Activated naive CD8-positive, alpha-beta T cell treated with anti-CD3 and anti-CD28 coated beads, Interleukin-2, amount 50 U/mL, for 16 hours (primary cell): ENCODE results near the gene SMARCA4.
"Not testable (repeated sequence)": the region's sequence is repeated elsewhere in the genome, so short reads cannot be mapped to it uniquely, and the experiment has no call there.

Experiments used
- DNase-seq: peaks from one replicate; pipeline ENCODE4 v3.0.0-alpha.2; 2020; ENCODE audit warnings: low read depth, low spot score

The SMARCA4 gene

DNA sequence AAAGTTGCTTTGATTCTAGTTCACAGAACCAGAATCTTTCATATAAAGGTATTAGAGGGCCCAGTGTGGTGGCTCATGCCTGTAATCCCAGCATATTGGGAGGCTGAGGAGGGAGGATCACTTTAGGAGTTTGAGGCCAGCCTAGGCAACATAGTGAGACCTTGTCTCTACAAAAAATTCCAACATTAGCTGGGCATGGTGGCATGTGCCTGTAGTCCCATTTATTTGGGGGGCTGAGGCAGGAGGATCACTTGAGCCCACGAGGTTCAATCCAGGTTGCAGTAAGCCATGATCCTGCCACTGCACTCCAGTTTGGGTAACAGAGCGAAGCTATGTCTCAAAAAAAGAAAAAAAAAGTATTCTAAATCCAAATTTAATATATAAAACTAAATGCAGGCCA, 137.5 kb downstream of the SMARCA4 start:
- DNase-seq, result no peak

GRCh38 chr19:11098861-11099260, 138.0 kb downstream of the SMARCA4 start:
- no peak for DNase-seq

- DNase-seq, result no peak
These were observed 139.2 kb downstream of the SMARCA4 start for GRCh38 chr19:11100049-11100448.

DNA sequence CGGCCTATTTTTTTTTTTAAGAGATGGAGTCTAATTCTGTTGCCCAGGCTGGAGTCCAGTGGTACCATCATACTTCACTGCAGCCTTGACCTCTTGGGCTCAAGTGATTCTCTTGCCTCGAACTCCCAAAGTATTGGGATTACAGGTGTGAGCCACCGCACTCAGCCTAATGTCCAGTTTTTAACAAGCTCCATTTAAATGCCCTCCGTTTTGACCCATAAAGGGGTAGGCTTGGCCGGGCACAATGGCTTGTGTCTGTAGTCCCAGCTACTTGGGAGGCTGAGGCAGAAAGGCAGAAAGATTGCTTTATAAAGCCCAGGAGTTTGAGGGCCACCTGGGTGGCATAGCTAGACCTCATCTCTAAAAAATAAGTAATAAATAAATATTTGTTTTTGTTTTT, 140.2 kb downstream of the SMARCA4 start:
- no peak for DNase-seq

GRCh38 chr19:11102944-11103343, 142.1 kb downstream of the SMARCA4 start:
- DNase-seq, result no peak

- DNase-seq, result not testable (repeated sequence)
These were observed 142.8 kb downstream of the SMARCA4 start for GRCh38 chr19:11103667-11104066.

DNA sequence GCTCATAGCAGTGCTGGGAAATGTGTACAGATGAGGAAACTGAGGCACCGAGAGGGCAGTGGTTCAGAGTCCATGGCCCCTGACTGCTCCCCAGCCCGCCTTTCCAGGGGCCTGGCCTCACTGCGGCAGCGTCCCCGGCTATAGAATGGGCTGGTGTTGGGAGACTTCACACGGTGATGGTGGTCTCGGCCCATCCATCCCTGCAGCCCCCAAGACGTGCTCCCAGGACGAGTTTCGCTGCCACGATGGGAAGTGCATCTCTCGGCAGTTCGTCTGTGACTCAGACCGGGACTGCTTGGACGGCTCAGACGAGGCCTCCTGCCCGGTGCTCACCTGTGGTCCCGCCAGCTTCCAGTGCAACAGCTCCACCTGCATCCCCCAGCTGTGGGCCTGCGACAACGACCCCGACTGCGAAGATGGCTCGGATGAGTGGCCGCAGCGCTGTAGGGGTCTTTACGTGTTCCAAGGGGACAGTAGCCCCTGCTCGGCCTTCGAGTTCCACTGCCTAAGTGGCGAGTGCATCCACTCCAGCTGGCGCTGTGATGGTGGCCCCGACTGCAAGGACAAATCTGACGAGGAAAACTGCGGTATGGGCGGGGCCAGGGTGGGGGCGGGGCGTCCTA, 144.3 kb downstream of the SMARCA4 start:
- no peak for DNase-seq

- DNase-seq, result no peak
These were observed 145.6 kb downstream of the SMARCA4 start for GRCh38 chr19:11106477-11106876.

DNA sequence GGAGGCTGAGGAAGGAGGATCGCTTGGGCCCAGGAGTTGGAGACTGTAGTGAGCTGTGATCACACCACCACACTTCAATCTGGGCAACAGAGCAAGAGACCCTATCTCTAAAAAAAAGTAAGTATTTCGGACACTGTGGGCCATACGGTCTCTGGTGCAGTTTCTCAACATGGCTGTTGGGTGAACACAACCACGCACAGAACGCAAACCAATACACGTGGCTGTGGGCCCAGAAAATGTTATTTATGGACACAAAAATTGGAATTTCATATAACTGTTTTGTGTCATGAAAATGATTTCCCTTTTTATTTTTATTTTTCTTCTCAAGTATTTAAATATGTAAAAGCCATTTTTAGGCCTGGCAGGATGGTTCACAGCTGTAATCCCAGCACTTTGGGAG, 147.9 kb downstream of the SMARCA4 start:
- DNase-seq, result no peak

DNA sequence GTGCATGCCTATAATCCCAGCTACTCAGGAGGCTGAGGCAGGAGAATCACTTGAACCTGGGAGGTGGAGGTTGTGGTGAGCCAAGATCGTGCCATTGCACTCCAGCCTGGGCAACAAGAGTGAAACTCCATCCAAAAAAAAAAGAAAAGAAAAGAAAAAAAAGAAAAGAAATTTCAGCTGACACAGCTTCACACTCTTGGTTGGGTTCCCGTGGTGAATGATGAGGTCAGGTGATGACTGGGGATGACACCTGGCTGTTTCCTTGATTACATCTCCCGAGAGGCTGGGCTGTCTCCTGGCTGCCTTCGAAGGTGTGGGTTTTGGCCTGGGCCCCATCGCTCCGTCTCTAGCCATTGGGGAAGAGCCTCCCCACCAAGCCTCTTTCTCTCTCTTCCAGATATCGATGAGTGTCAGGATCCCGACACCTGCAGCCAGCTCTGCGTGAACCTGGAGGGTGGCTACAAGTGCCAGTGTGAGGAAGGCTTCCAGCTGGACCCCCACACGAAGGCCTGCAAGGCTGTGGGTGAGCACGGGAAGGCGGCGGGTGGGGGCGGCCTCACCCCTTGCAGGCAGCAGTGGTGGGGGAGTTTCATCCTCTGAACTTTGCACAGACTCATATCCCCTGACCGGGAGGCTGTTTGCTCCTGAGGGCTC, 150.4 kb downstream of the SMARCA4 start:
- no peak for DNase-seq

GRCh38 chr19:11111771-11112144, 150.9 kb downstream of the SMARCA4 start:
- no peak for DNase-seq
